HG03135 (cell line): ENCODE measurements around the gene DYDC1.
"Not testable (repeated sequence)": the region's sequence is repeated elsewhere in the genome, so short reads cannot be mapped to it uniquely, and the experiment has no call there.

Experiments
- ATAC-seq: cut with Tn5 transposase; IDR thresholded peaks from one replicate; pipeline ENCODE4 v1.9.1; 2021; ENCODE audit warnings: mild to moderate bottlenecking, moderate library complexity; ENCODE audit not compliant: unreplicated experiment

DYDC1 gene

GRCh38 chr10:80344912-80345311 lies 11.6 kb downstream of the DYDC1 start:
- ATAC-seq = no peak

GRCh38 chr10:80344276-80344675 lies 12.3 kb downstream of the DYDC1 start:
- ATAC-seq = no peak

GRCh38 chr10:80333983-80334382 lies 22.6 kb downstream of the DYDC1 start:
- no peak for ATAC-seq

- no peak for ATAC-seq
Observed at GRCh38 chr10:80324891-80325364, 31.6 kb downstream of the DYDC1 start.

DNA sequence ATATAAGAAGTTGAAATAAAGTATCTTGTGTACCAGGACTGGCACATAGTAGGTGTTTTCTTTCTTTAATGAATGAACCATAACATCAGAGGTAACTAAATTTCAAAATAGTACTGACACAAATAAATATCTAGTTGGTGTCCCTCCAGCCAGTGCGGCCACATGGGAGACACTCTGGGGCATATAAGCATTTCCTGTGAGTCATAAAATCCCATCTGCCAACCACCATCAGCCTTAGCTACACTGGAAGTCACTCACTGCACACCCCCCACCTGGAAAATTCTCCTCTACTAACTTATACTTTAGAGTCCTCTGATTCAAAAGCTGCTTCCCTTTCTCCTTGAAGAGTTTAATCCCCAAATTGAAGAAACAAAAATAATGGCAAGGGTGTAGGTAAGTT lies 32.5 kb downstream of the DYDC1 start:
- ATAC-seq = no peak

- ATAC-seq = no peak
Observed at GRCh38 chr10:80323311-80323710, 33.2 kb downstream of the DYDC1 start.

DNA sequence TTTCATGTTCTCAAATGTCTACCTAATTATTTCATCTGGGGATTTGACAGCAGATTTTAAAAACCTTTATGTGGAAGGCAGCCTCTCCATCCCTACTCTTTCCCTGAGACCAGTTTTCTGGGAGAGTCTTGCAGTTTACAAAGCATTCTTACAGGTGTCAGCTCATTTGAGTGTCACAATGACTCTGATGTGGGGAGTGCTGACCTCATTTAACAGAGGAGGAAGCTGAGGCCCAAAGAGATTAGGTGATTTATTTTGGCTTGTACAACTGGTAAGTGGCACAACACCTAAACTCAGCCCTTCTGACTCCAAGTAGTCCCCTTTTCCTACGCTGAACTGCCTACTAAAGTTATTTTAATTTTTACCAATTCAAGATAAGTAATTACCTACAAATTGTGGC lies 33.8 kb downstream of the DYDC1 start:
- ATAC-seq = no peak

DNA sequence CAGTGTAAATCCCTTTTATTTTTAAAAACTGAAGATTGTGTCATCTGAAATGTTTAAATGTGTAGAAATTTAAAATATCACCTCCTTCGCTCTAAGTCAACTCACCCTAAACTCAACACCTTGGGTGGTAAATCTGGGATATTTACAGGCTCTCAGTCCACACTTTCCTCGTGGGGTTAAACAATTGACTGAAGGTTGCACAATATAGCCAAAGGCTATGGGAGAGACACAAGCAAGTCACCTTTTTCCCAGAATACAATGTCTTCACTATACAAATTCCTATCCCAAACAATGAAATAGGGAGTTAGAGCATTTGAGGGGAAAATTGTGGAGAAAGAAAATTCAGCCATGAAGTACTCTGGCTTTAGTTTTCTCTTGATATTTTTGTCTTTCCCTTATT lies 34.4 kb downstream of the DYDC1 start:
- no peak for ATAC-seq

DNA sequence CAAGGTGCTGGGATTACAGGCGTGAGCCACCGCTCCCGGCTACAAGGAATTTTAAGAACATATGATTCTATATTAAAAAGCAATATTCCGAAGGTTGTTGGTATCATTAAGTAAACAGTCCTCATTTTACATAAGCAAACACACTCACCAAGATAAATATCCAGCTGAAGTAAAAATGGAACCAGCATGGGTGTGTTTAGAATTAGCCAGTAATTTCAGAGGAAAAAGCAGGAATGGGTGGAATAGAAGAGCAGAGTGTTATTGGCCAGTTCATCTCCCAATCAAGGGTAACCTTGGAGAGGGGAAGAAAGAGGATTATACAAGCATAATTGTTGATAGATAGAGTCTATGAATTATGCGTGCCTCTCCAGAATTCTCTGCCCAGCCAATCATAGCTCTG lies 35.4 kb downstream of the DYDC1 start:
- no peak for ATAC-seq

DNA sequence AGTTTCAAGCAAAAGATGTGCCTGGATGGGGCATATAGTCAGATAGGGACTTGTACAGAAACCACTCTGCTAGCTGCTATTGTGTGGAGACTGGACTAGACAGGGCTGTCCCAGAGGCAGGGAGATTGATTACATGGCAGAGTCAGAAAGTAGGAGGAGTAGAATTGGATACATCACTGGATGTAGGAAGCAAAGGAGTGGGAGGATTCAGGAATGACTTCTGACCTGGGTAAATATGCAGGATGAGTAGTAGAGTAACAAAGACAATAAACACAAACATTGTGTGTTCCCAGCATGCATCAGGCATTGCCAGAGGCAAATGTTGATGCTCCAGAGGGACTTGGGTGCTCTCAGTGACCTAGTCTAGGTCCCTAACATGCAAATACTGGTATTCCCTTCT lies 36.2 kb downstream of the DYDC1 start:
- no peak for ATAC-seq

GRCh38 chr10:80319725-80320290 lies 36.7 kb downstream of the DYDC1 start:
- no peak for ATAC-seq

GRCh38 chr10:80319318-80319717 lies 37.2 kb downstream of the DYDC1 start:
- no peak for ATAC-seq

- ATAC-seq = no peak
Observed at GRCh38 chr10:80318742-80319141, 37.8 kb downstream of the DYDC1 start.

GRCh38 chr10:80315391-80315790 lies 41.2 kb downstream of the DYDC1 start:
- ATAC-seq = no peak

DNA sequence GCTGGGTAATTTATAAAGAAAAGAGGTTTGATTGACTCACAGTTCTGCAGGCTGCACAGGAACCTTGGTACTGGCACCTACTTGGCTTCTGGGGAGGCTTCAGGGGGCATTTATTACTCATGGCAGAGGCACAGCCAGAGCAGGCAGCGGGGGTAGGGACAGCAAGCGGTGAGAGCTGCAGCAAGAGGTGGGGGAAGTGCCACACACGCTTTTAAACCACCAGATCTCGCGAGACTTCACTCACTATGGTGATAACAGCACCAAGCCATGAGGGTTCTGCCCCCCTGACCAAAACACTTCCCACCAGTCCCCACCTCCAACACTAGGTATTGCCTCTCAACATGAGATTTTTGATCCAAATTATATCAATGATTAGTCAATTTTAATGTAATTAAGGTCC lies 43.0 kb downstream of the DYDC1 start:
- no peak for ATAC-seq

GRCh38 chr10:80305989-80306388 lies 50.6 kb downstream of the DYDC1 start:
- ATAC-seq = not testable (repeated sequence)

DNA sequence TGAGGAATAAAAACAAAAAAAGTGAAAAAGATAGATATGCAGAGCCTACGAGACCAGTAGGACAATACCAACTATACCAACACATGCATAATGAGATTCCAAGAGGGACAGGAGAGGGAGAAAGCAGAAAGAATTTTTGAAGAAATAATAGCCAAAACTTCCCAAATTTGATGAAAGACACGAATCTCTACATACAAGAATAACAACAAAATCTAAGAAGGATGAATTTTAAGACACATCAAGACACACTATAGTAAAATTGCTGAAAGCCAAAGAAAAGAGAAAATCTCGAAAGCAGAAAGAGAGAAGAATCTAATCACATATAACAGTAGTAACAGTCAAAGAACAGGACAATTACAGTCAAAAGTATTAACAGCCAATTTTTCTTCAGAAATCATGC lies 59.6 kb downstream of the DYDC1 start:
- no peak for ATAC-seq

- no peak for ATAC-seq
Observed at GRCh38 chr10:80292607-80293239, 63.8 kb downstream of the DYDC1 start.

DNA sequence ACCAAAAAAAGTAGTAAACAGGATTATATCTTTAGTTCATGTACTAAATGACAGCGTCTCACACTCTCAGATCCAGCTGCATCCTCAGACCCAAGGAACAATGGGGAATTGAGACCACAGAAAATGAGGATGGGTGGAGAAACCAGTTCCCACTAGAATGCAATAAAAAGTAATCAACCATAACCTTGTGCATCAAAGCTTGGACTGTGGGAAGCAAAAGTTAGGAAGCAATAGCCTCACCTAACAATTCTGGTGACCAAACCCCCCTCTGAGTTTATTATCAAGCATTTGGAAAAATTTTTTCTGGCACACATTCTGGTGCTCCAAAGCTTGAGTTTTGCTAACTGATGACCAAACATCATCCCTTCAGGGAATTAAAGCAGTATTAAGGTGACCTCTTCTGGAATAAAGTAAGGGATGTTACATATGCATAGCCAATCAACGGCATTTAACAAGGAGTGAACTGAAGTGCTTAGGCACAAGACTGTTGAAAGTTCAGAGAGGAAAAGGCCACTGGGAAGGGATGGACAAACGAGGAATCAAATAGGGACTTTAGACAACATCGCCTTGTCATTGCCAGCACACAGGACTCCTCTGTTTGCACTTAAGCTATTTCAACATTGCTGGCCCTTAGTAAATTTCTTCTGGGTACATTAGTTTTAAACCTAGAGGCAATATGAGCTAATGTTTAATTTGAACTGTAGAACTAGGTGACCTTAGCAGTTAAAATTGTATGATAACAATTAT lies 65.9 kb downstream of the DYDC1 start:
- ATAC-seq = no peak

GRCh38 chr10:80289451-80290287 lies 66.9 kb downstream of the DYDC1 start, which contains the start of gene MAT1A:
TSS of gene MAT1A (minus strand) at chr10:80289658. CDS start at chr10:80289423, 235 bp downstream.
- no peak for ATAC-seq

DNA sequence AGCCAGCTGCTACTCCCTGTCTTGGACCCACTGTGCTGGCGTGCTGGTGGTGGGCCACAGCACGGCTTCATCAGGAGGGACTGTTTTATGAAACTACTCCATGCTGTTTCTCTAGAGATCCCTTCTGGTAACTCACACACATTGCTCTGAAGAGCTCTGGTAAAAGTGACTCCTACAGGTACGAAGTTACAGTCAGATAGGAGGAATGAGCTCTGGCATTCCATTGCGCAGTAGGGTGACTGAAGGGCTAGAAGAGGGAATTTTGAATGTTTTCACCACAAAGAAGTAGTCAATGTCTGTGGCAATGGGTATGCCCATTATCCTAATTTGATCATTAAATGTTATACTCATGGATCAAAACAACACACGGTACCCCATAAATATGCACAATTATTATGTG lies 67.7 kb downstream of the DYDC1 start:
- no peak for ATAC-seq
